ENCODE results near the gene SNCB. TPM values are rescaled to one million over a fixed set of nuclear protein-coding genes. Genes with fewer than 3 reads are reported as not detected.

SNCB gene
- total RNA-seq, 1 experiment from 2014 or later = 0.10 TPM

DNA sequence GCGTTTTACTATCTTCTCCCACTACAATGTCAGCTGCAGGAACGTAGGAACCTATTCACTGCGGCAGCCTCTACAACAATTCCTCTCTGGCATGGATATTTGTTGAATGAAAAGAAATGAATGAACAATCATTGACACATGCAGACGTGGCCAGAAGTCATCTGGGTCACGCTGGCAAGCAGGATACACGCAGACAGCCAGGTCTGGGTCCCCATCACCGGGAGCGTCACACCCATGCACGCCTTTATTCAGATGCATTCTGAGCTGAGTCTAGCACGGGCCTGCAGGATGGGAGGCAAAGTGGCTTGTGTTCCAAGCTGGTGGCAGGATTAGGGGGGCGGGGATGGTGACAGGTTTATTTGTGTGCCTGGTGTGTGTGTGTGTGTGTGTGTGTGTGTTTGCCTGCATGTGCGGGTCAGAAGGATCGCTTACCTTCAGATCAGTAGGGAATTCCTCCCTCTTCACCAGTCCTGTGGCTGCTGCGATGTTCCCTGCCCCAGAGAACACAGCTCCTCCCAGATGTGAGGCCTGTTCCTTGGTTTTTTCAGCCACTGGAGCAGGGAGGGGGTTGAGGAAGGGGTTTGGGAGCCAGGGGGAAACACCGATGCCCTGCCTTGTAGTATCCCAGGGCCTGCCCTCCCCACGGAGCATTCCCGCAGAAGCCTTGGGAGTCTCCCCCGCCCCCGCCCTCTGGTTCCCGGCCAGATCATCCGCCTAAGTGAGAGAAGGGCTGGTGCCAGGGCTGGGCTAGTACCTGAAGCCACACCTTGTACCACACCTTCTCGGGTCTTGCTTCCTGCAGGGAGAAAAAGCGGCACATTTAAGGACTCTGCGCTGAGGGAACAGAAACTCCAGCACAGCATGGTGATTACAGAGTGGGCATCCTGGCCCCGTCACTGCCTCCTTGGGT is 4.1 kb downstream of the SNCB start:
- DNase-seq (ENCODE audit: extremely low read depth, low read depth) = no peak

DNA sequence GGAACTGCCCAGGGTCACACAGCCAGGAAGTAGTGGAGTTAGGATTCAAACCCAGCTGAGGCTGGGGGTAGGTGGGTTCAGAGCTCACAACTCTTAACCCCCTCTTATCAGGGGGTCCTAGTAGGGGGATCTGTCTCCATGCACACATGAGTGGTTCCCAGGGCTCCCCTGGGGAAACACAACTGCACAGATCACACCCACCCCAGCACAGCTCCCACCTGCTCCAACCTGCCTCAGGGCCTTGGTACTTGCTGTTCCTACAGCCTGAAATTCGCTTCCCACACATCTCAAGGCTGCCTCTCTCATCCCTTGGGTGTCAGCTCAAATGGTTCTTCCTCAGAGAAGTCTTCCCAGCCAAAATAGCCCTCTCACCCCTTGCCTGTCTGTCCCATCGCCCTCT is 4.8 kb downstream of the SNCB start:
- DNase-seq (ENCODE audit: extremely low read depth, low read depth) = no peak

DNA sequence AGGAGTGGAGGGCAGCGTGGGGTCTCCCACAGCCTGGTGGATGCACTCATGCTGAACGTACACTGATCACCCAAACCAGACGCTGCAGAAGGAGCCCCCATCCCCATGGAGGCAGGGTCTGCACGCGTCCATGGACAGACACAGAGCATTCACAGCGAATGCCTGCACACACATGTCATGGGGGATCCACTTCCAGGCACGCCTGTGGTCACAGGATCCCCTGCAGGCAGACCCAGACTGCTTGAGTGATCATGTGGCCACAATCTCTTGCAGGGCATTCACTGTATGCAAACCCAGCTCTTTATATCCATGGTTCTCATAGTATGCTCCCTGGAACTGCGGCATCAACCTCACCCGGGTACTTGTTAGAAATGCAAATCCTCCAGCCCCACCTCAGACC is 5.4 kb downstream of the SNCB start:
- DNase-seq (ENCODE audit: extremely low read depth, low read depth) = no peak

DNA sequence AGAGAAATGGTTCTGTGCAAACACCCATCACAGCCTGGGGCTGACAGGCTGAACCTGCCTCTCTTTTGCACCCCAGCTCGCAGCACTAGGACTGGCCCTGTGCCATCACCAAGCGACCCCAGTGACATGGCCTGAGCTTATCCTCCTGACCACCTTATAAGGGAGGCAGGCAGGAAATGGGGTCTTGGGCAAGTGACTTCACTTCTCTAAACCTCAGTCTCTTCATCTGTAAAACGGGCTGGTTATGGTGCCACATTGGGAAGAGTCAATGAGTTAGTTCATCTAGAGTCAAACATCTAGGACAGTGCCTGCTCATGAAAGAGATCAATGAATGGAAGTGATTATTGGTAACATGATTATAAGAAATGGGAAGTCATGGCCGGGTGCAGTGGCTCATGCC is 6.2 kb downstream of the SNCB start:
- DNase-seq (ENCODE audit: extremely low read depth, low read depth) = no peak

DNA sequence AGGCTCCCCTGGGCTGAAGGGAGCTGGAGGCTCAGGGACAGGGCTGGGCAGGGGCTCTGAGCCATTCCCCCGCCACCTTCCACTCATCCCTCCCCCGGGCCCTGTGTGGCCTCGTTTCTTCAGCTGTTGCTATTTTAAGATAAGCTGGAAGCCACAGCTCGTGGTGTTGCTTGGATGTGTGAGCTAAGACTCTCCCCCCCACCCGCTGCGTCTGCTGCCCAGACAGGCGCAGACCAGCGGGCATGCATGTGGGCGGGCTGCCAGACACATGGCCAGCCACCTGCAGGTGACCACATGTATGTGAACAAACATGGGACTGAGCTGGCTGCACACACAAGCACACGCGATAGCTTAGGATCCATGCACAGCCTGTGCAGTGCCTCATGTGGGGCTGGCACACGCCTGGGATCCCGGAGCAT is 8.7 kb downstream of the SNCB start:
- no peak for DNase-seq (ENCODE audit: extremely low read depth, low read depth)

DNA sequence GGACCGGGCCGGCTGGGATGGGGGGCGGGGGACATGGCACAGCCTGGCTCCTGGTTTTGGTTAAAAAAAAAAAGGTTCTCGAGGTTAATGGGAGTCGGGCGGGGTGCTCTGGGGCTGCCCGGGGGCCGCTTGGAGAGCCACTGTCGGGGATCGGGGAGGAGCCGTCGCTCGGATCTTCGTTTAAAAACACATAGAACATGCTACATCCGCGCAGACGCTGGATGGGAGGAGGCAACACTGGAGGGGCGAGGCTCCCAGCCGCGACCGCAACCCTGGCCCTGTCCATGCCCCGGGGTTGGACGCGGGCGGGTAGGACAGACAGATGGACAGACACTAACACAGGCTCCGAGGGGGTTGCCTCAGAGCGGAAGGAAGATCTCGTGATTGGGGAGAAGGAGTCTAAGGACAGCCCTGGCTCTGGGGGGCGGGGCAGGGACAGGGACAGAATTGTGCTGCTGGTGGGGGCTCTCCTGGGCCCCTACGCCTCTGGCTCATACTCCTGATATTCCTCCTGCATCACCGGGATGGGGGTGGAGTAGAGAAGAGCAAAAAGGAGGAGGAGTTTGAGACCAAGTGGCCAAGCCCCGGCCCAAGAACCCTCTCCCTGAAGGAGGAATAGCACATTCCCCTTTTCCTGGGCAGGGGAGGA is 9.9 kb downstream of the SNCB start:
- DNase-seq (ENCODE audit: extremely low read depth, low read depth) = no peak

DNA sequence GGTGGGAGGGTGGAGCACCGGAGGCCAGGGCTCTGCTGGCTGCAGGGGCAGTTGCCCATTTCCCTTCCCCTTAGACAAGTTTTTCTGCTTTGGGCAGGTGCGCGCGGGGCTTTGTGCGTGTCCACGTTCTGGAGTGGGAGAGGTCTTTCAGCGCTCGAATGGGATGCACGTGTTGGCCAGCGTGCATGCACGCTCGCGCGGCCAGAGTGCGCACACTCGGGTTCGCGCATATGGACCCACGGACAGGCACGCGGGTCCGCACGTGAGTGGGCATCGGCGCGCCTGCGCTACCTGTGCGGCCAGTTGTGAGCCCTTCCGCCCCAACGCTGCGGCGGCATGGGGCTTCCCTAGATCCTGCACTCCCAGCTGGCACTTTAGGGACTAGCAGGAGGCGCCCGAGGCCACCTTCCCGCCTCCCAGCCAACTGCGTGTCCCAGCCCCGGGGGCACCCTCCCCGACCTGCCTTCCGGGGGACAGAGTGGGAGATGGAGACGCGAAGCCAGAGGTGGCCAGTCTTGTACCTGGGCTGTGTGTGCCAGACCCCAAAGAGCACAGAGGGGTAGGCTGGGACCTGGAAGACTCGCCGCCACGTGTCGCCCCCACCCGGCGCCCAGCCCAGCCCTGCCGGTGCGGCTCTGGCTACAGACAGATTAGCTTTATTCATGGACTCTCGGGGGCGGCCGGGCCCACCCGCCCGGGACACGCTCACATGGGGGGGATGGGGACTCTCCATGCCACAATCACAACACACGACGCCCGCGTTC is 10.6 kb downstream of the SNCB start:
- no peak for DNase-seq (ENCODE audit: extremely low read depth, low read depth)

DNA sequence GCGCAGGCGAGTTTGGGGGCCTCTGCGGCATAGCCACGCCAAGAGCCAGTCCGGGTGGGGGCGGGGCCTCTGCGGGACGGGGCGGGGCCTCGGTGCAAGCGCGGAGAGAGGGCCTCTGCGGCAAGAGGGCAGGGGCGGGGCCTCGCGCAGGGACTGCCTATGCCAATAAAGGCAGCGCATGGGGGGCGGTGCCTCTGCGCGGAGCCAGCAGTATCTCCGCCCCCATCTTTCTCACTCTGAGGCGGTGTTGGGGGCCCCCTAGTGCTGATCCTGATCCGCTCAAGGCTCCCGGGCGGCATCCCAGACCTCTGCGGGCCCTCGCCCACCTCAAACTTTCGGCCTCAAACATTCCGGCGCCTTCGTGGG is 11.1 kb downstream of the SNCB start:
- DNase-seq (ENCODE audit: extremely low read depth, low read depth) = peak; percentile 62

DNA sequence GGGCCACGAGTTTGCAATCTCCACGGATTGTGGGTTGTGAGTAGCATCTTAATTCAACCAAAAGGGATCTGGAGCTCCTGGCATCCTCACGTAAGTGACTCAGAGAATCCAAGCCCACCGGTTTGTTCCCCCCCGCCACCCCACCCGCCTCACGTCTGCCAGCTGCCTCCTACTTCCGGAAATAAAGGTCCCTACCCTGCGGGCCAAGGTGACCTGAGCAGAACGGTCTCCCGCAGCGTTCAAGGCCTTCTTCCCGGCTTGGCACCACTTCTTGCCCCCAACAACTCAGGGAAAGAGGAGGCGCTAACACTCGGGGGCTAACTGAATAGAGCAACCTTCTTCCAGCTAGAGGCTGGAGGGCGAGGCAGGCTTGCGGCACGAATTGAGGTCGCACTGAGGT is 11.6 kb downstream of the SNCB start:
- DNase-seq (ENCODE audit: extremely low read depth, low read depth) = no peak

DNA sequence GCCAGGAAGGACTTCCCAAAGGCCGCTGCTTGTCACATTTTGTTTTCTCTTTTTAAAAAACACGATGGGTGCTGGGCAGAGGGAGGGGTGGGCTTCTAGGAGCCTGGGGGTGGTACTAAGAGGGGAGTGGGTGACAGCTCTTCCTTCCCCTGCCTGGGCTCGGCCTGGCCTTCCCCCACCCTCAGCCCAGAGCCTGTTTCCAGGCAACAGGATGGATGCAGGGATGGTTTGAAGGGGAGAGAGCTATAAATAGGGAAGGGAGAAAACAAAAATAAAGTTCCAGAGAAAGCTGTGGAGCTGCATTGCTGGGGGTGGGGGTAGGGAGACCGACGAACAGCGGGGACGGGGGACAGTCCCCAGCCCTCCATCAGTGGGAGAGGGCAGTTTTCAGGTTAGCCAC is 13.8 kb downstream of the SNCB start:
- DNase-seq (ENCODE audit: extremely low read depth, low read depth) = no peak

DNA sequence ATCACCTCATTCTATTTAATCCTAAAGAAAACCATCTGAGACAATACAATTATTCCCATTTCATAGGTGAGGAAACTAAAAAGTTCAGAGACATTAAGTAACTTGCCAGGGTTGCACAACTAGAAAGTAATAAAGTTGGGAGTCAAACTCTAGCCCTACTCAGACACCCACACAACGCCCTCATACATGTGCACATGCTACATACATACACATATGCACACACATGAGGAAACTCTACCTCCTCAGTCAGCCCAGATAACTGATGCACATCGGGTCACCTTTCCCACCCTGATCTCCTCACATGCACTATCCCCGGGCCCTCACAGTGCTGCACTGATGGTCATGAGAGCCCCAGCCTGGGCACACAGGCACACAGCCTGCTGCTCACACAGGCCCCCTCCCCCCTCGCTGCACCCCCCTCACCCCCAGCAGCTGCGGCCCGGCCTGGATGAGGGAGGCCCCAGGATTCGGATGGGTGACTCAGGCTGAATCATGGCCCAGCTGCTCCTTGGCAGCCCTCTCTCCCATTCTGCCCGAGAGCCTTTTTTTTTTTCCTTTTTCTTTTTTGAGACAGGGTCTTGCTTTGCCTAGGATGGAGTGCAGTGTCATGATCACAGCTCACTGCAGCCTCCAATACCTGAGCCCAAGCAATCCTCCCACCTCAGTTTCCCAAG is 15.4 kb downstream of the SNCB start:
- DNase-seq (ENCODE audit: extremely low read depth, low read depth) = no peak

DNA sequence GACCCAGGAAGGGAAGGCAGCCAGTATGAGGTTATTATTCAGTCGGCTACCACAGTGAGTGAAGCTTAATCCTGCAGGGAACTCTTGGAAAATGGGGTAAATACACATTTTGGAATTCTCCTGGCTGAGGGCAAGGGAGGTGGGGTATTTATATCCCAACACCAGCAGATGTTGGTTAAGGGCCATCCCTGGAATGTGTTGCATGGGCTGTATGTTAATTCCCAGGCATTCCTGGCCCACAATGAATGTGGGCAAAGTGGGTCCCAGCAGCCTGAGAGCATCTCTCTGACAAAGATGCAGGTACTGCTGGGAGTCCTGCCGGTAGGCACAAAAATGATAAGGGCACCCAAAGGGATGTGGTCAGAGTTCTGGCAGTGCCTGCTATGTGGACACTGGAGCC is 17.5 kb downstream of the SNCB start:
- DNase-seq (ENCODE audit: extremely low read depth, low read depth) = no peak

DNA sequence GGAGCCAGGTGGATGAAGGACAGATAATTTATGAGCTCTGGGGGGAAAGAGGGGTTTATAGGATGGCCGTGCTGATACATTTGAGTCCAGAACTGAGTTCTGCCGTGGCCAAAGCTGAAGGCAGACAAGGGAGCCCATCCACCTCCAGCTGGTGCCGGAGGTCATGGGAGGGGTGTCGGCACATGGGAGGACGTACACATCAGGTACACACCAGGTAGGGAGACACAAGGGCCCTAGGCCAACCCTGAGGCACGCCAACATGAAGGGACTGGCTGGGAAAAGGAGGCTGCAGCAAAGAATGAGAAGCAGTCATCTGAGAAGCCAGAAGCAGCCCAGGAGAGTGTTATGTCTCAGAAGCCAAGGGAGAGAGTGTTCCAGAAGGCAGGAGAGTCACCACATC is 18.3 kb downstream of the SNCB start:
- no peak for DNase-seq (ENCODE audit: extremely low read depth, low read depth)

DNA sequence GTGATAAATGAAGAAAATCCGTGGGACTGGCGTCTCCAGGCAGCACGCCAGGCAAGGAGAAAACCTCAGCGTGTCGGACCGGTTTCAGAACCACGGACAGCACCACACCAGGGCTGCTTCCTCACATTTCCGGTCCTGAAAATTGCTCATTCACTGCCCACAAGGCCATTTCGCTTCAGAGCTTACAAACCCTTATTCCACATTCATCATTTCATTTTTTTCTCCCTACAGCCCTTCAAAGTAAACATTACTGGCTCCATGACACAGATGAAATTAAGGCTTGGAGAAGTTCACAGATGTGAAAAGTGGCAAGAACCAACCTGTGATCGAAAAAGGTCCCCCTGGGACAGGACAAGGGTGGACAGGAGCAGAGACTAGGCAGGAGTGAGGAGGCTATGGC is 18.9 kb downstream of the SNCB start:
- DNase-seq (ENCODE audit: extremely low read depth, low read depth) = peak; percentile 48

DNA sequence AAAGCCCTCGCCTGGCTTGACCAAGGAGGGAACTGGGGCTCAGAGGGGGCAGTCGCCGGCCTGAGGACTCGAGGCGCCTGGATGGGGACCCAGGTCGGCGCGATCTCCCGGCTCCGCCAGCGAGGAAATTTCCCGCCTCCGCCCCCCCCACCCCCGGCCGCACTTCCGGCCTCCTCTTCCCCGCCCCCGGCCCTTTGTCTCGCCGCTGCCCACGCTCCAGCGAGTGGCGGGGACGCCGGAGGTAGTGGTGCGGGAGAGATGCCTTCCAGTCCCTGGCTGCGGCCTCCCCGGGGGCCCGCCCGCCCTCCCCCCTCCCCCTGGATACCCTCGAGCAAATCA is 19.9 kb downstream of the SNCB start:
- no peak for DNase-seq (ENCODE audit: extremely low read depth, low read depth)

DNA sequence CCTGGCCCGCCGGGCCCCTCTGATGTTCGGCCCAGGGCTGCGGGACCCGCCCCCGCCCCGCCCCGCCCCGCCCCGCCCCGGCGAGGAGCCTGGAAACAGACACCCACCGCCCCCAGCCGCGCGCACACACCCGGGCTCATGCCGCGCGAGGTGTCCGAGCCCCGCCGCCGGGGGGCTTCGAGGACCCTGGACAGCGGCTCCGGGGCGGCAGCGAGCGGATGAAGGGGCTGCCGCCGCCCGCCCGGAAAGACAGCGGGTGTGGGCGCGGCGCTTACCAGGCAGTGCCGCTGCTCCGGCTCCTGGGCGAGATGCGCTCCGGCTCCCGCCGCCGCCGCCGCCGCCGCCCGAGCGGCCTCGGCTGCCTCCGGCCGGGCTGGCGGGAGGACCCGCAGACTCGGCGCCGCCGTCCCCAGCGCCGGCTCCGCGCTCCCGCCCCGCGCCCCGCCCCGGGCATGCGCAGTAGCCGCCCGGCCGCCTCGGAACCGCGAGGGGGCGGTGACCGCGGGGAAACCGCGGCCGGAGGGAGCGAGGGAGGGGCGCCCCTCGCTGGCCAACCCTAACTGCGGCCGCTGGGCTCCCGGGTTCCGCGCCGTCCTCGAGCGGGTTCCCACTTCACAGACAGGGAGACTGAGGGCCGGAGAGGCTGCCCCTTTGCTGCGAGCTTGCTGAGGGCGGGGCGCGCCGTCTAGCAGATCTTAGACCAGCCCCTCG is 20.5 kb downstream of the SNCB start, which contains the start of gene GPRIN1:
TSS of gene GPRIN1 (minus strand) at position 433 of the 711 bp plus-strand sequence. CDS start 10,322 bp downstream, outside the sequence.
- DNase-seq (ENCODE audit: extremely low read depth, low read depth) = peak; percentile 53

DNA sequence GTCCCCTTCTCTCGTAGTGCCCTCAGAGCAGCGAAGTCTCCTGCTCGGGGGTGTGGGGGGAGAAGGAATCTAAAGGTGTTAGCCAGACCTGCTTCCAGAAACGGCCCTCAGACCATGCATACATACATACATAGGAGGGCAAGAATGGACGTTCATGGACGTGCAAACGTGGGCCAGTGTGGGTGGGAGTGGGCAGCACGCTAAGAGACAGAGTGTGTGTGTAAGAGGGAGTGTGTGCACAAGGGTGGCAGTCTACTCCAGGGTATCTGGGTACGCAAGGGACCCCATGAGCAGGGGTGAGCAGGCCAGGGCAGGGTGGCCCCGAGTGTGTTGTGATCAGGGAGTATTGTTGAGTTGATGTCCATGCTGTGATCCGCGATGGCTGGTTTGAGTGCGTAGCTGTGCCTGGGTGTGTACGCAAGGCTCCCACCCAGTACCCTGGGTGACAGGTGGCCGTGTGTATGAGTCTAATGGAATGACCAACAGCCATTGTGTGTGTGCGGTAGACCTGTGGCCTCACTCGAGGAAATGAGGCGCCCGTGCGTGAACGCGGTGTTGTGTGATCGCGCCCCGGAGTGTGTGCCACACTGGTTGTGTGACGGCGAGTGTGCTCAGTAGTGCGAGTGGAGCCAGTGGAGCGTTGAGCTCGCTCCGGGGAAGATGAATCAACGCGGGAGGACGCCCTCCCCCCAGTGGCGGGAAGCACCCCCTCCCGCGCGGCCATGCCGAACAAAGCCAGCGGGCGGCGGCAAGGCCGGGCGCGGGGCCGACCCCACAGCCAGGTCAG is 21.2 kb downstream of the SNCB start:
- DNase-seq (ENCODE audit: extremely low read depth, low read depth) = no peak

DNA sequence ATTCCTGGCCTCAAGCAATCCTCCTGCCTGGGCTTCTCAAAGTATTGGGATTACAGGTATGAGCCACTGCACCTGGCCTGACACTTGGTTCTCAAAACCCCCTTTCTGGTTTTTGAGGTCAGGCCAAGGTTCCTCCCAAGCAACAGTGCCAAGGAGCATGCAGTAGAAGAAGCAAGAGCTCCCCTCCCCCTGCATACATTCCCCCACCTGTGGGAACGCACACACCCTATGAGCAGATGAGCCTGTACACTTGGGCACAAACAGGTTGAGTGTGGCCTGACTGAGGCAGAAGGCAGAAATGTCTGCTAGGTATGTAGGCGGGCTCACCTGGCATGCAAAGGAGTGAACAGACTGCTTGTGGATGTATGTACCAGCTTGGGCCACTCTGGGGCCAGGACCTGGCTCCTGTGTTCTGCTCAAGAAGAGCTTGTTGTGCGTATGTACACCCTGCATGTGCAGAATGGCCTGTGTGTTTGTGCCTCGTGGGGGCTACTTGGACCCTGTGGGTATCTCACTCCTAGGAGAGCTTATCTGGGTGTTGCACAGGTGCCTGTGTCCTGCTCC is 22.1 kb downstream of the SNCB start:
- DNase-seq (ENCODE audit: extremely low read depth, low read depth) = no peak

DNA sequence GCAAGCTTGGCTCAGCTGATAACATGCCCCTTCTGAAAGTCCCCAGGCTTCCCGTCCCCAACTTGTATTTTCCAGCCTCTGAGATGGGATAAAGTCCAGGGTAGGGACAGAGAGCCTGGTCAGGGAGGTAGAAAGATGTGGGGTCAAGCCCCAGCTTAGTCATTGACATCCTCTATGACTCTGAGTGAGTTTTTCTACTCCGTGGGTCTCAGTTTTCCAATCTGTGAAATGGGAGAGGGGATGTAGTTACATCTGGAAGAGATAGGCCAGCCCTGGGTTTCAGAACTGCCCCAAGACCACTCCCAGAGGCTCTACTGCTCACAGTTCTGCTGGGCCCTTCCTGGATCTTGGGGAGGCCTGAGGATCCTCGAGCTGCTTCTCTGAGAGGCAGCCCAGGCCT is 23.5 kb downstream of the SNCB start:
- no peak for DNase-seq (ENCODE audit: extremely low read depth, low read depth)
